HG03095 (cell line): Measurements from ENCODE around the gene FREM1.

Experiments
- ATAC-seq: cut with Tn5 transposase; IDR thresholded peaks from one replicate; pipeline ENCODE4 v1.9.1; 2021; ENCODE audit warnings: moderate library complexity; ENCODE audit not compliant: unreplicated experiment

The FREM1 gene

DNA sequence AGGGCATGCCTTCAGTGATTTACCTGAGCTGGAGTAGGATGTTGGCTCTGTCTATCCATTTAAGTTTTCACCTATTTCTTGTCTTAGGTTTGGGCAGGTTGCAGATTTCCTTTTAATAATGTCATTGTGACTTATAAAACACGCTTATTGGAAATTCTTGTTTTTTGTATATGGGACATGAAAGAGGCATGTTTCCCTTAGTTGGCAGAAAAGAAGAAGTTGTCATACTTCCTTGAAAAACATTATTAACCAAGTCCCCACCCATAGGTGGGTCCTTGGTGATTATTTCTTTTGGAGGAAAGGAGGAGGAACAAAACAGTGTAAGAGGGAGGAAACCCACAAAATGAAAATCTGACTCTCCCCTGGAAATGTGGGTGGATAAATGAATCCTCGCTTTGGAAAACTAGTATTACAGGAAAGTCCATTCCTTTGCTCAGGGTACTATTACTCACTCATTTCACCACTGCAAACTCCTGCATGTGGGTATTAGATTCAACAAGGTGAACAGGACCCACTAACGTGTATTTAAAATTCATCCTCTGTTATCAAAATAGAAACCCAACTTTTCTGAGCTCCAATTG, 197.0 kb downstream of the FREM1 start:
- no peak for ATAC-seq

DNA sequence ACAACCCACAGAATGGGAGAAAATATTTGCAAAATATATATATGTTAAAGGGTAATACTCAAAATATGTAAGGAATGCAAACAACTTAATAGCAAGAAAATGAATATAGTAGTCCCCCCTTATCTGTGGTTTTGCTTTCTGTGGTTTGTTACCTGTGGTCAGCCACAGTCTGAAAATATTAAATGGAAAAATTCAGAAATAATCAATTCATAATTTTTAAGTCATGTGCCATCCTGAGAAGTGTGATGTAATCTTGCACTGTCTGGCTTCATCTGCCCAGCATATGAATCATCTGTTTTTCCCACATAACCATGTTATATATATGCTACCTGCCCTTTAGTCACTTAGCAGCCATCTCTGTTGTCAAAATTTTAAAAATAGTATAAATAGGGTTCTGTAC, 199.4 kb downstream of the FREM1 start:
- no peak for ATAC-seq

DNA sequence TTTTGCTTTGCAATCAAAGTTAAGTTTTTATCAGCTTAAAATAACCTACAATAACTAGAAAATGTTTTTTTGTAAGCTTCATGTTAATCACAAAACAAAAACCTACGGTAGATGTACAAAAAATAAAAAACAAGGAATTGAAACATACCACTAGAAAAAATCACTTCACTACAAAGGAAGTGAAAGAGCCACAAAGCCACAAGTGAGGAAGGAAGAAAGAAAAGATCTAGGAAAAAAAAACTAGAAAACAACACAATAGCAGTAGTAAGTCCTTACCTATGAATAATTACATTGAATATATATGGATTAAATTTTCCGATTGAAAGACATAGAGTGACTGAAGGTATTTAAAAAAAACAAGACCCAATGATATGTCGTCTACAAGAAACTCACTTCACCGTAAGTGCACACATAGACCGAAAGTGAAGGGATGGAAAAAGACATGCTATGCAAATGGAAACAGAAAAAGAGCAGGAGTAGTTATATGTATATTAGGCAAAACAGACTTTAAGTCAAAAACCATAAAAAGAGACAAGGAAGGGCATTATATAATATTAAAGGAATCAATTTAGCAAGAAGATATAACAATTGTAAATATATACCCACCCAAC, 203.6 kb downstream of the FREM1 start:
- ATAC-seq: peak; percentile 66

DNA sequence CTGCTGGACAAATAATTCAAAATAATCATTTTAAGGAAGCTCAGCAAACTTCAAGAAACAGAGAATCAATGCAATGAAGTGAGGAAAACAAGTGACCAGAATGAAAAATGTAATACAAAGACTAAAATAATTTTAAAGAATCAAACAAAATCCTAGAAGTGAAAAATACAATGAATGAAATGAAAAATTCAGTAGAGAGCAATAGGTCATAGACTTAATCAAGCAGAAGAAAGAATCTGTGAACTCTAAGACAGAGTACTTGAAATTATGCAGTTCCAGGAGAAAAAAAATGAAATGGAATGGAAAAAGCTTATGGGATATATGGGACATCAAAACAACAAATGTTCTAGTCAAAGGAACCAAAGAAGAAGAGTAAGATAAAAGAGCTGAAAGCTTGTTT, 205.1 kb downstream of the FREM1 start:
- no peak for ATAC-seq

DNA sequence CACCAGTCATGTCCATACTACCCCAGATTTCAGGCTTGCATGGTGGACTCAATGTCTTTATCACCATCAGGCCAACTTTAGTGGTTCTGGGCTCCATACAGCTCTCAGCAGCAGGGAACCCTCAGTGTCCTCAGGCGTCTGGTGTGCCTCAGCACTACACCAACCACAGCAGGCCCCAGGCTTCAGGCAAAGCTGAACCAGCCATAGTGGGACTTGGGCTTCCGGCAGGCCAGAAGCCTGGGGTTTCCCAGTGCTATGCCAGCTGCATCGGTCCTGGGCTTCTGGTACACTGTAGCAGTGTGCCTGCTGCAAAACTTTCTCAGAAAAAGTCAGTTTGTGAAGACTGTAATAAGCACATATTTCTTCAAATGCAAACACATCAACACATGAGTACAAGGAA, 205.9 kb downstream of the FREM1 start:
- ATAC-seq: no peak

DNA sequence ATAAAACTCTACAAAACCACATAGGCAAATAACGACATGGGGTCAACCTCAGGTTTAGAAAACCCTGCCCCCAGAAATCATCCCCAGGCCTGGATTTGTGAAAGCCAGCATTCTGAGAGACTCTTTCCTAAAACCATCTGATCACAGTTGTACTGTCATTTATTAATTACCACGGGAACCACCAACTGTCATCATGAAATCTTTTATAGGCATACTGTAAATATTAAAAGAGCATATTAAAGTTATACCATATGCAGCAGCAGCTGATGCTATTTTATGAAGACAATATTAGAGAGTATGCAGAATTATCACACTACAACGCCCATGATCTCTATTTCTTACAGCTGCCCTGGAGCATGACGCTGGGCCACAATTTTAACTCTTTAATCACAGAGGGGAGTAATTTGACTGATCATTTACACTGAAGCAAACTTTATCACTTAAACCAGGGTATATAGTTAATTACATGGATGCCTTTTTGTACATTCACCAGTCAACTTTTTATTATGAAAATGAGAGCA, 208.0 kb downstream of the FREM1 start:
- ATAC-seq: no peak

DNA sequence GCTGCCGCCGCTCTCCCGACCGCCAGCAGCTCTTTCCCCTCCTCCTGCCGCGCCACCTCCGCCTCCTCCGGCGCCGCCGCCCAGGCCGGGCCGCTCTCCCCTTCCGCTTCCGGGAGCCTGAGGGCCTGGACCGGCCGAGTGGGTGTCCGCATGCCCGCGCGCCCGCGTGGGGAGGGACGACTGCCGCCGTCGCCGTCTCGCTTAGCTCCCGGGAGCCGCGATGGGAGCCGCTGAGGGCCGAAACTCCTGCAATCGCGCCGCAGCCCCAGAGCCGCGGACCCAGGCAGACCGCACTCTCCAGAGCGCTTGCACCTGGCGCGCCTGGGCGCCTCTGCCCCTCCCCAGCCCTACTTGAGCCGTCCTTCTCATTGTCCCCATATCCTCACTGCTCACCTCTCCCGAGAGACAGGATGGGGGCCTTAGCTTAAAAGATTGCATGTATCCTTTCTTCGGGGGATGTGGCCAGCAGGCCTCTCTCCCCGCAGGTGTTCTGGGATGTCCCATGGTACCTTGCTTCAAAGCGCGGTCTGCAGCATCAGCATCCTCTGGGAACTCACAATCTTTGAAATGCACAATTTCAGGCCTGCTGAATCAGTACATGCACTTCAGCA, 216.9 kb downstream of the FREM1 start, which contains the start of gene ZDHHC21:
ZDHHC21 (minus strand) TSS at position 182 of the 611 bp plus-strand sequence. CDS start 19,092 bp downstream, outside the sequence.
- peak; percentile 73 for ATAC-seq

GRCh38 chr9:14692470-14693250, 217.6 kb downstream of the FREM1 start:
- peak; percentile 36 for ATAC-seq

- ATAC-seq: no peak
These were observed 219.1 kb downstream of the FREM1 start for GRCh38 chr9:14690948-14691730.

DNA sequence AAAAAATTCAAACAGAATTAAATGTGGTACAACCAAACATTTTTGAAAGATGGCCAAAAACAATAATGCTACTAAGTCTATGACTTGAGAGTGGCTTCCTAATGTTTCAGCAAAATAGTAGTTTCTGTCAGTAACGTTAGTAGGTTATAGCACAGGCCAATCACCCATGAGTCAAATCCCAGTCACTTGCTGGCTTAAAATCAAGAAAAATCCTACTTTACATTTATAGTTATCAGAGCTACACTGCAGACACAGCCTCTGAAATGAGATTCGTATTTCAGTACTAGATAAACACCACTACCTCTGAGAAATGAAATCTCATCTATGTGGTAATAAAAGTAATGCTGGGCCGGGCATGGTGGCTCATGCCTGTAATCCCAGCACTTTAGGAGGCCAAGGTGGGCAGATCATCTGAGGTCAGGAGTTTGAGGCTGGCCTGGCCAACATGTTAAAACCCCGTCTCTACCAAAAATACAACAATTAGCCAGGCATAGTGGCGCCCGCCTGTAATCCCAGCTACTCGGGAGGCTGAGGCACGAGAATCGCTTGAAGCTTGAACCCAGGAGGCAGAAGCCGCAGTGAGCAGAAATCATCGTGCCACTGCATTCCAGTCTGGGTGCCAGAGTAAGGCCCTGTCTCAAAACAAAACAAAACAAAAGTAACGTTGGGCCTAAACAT, 223.0 kb downstream of the FREM1 start:
- no peak for ATAC-seq

DNA sequence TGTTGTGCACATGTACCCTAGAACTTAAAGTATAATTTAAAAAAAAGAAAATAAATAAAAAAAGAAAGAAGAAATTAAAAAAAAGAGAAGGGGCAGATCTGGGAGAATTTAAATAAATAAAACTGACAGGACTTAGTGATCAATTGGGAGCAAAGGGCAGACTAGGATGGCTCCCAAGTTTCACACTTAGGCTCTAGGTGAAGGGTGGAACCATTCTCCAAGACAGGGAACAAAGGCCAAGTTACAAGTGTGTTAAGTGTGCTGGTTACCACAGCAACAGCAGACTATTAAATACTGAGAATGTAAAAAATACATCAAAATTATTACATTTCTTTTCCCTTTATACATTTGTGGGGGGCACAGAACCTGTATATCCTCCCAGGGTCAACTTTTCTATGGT, 224.1 kb downstream of the FREM1 start:
- no peak for ATAC-seq
